CD8-positive, alpha-beta memory T cell (primary cell): Measurements from ENCODE around the gene TOM1L2. TPM values are rescaled to one million over a fixed set of nuclear protein-coding genes. Genes with fewer than 3 reads are reported as not detected.

Experiments
- CTCF ChIA-PET: fragments of 350-600 bp; sonication (Branson Sonifier 250); formaldehyde crosslinking; loops from one replicate; lab custom pipeline; 2021; ENCODE audit warnings: antibody characterized with exemption; lab: Charles Lee
- POLR2A ChIA-PET: fragments of 350-600 bp; sonication (Branson Sonifier 250); formaldehyde crosslinking; loops from one replicate; lab custom pipeline; 2021; ENCODE audit warnings: antibody characterized with exemption; lab: Charles Lee
- DNase-seq, 5 donors: peaks; one replicate each; pipeline versions ENCODE4 v3.0.0 to v3.0.0-alpha.2; 2020 to 2022; ENCODE audit warnings: mixed read lengths in 1 of 5
- H3K27ac ChIP-seq: one replicate; pipeline ENCODE4 v1.7.0; 2013; ENCODE audit warnings: low read depth, mild to moderate bottlenecking, low read length, moderate library complexity
- H3K27me3 ChIP-seq: 2 replicates; pipeline ENCODE4 v1.7.0; 2013; ENCODE audit warnings: low read length, mild to moderate bottlenecking; ENCODE audit not compliant: insufficient read depth, poor library complexity, severe bottlenecking
- H3K36me3 ChIP-seq: 2 replicates; pipeline ENCODE4 v1.7.0; 2013; ENCODE audit warnings: mild to moderate bottlenecking, low read length, moderate library complexity; ENCODE audit not compliant: insufficient read depth
- H3K4me1 ChIP-seq: 2 replicates; pipeline ENCODE4 v1.7.0; 2013; ENCODE audit warnings: mild to moderate bottlenecking, low read length, moderate library complexity; ENCODE audit not compliant: insufficient read depth
- H3K4me3 ChIP-seq: 2 replicates; pipeline ENCODE4 v1.7.0; 2013; ENCODE audit warnings: mild to moderate bottlenecking, low read length
- H3K9me3 ChIP-seq: 2 replicates; pipeline ENCODE4 v1.7.0; 2013; ENCODE audit warnings: mild to moderate bottlenecking, low read length
- H3K27ac Mint-ChIP-seq, 8 donors: one replicate each; pipeline ENCODE4 v1.8.0; 2020 to 2021; ENCODE audit warnings: mixed read lengths in 8 of 8, mild to moderate bottlenecking in 6 of 8, inconsistent platforms in 3 of 8, moderate library complexity in 3 of 8
- H3K27me3 Mint-ChIP-seq, 2 donors: one replicate each; pipeline ENCODE4 v1.8.0; 2020 to 2021; ENCODE audit warnings: mixed read lengths in 2 of 2, mild to moderate bottlenecking in 1 of 2, moderate library complexity in 1 of 2
- H3K36me3 Mint-ChIP-seq, 3 donors: one replicate each; pipeline ENCODE4 v1.8.0; 2020 to 2021; ENCODE audit warnings: mixed read lengths in 3 of 3, inconsistent platforms in 1 of 3, mild to moderate bottlenecking in 1 of 3
- H3K4me1 Mint-ChIP-seq, 3 donors: one replicate each; pipeline ENCODE4 v1.8.0; 2020 to 2021; ENCODE audit warnings: mixed read lengths in 3 of 3, inconsistent platforms in 1 of 3, mild to moderate bottlenecking in 1 of 3
- H3K4me3 Mint-ChIP-seq, 7 donors: one replicate each; pipeline ENCODE4 v1.8.0; 2020 to 2021; ENCODE audit warnings: mixed read lengths in 7 of 7, mild to moderate bottlenecking in 6 of 7, moderate library complexity in 4 of 7, inconsistent platforms in 2 of 7
- H3K9me3 Mint-ChIP-seq, 5 donors: one replicate each; pipeline ENCODE4 v1.8.0; 2020 to 2022; ENCODE audit warnings: mixed read lengths in 5 of 5, mild to moderate bottlenecking in 3 of 5, moderate library complexity in 2 of 5, inconsistent platforms in 1 of 5
- polyA plus RNA-seq: library from polyadenylated mRNA; unstranded; fragments of 300-500 nt; fragmentation: Illumina TruSeq; gene quantifications from one replicate; pipeline ENCODE4 v1.2.3, GENCODE V29; 2021
- total RNA-seq, 2 experiments: library from RNA; stranded (reverse); gene quantifications; one replicate each; pipeline ENCODE4 v1.2.3, GENCODE V29; 2021

TOM1L2 gene
- total and polyA plus RNA-seq, 3 experiments from 2014 or later, result 6.5 to 11.3 (median 10.0) TPM

DNA sequence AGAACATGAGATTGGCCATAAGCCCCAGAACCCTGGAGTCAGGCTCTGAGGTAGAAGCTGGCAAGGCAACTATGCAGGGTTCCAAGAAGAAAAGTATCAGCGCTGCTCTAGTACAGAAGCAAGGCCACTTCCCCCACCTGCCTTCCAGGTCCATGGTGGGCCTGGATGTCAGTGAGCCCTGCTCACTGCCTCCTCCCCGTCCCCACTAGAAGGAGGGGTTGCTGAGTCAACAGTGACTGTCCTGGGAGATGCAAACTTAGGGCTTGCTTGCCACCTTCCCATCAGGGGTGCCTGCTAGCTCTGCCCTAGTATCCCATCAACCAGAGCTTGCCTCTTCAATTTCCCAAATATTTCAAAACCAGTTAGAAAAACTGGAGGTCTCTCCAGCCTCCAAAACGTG, 105.8 kb downstream of the TOM1L2 start:
- H3K9me3 ChIP-seq, result no peaks in the 10 kb centered on the region
- Mint-ChIP-seq H3K4me3 (no peak overlapping the region), H3K9me3 (no peaks in the 10 kb centered on the region), H3K27ac (no peak overlapping the region), H3K36me3 (peaks cover 0 to 45% (median 8%) of the 10 kb centered on the region in 3 donors), H3K4me1 (peaks cover 11 to 18% (median 14%) of the 10 kb centered on the region in 3 donors), H3K27me3 (no peaks in the 10 kb centered on the region)
- H3K4me1 ChIP-seq, result peaks cover 11% of the 10 kb centered on the region
- ChIA-PET CTCF (interaction anchor here (1.7 kb wide), 1 partner anchor 54 kb away, joined by 4 read pairs; no protein-coding TSS in a partner anchor), POLR2A (no interaction called here)
- H3K36me3 ChIP-seq, result peaks cover 9% of the 10 kb centered on the region
- no peak for DNase-seq
- no peak overlapping the region for H3K4me3 ChIP-seq
- no peaks in the 10 kb centered on the region for H3K27me3 ChIP-seq
- no peak overlapping the region for H3K27ac ChIP-seq

DNA sequence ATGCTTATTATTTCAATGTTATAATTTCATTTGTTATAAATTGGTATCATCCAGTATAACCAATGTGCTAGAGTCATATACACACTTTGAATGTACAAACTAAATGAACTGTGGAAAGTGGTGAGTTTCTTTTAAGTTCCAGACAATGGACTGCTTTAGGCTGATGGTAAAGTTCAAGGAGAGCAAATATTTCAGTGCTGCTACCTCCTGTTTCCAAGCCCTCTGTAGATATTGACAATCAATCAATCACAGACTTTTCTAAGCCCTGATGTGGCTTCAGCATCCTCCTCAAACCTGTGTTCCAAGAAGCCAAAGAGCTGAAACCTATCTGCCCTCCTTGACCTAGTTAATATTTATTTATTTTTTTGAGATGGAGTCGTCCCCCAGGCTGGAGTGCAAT, 107.2 kb downstream of the TOM1L2 start:
- Mint-ChIP-seq H3K4me1 (peaks cover 11 to 26% (median 20%) of the 10 kb centered on the region in 3 donors), H3K27ac (peak overlapping the region in 1 of 8 donors; percentile 56), H3K9me3 (no peaks in the 10 kb centered on the region), H3K27me3 (no peaks in the 10 kb centered on the region), H3K4me3 (no peak overlapping the region), H3K36me3 (peaks cover 0 to 41% (median 8%) of the 10 kb centered on the region in 3 donors)
- Histone ChIP-seq H3K9me3 (no peaks in the 10 kb centered on the region), H3K36me3 (peaks cover 9% of the 10 kb centered on the region), H3K27ac (no peak overlapping the region), H3K27me3 (no peaks in the 10 kb centered on the region), H3K4me1 (peaks cover 20% of the 10 kb centered on the region), H3K4me3 (no peak overlapping the region)
- no peak for DNase-seq
- ChIA-PET CTCF (interaction anchor here (0.9 to 1.7 kb wide), 2 partner anchors 52 kb away, joined by 3 to 4 read pairs; no protein-coding TSS in a partner anchor), POLR2A (no interaction called here)

DNA sequence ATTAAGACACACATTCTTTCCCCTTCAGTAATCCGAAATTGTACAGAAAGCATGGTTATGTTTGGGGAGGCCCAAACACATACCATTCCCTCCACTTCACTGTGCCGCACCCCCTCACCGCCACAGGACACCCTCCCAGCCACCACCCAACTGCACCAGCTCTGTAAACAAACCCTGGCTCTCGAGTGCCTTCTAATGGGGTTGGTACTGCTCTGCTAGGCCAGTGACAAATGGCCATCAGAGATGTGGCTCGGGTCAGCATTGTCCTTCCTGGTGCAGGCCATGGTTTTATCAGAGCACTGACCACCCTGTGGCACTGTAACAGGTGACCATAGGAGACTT, 111.5 kb downstream of the TOM1L2 start:
- Histone ChIP-seq H3K27me3 (no peaks in the 10 kb centered on the region), H3K9me3 (no peaks in the 10 kb centered on the region), H3K4me1 (peaks cover 32% of the 10 kb centered on the region), H3K4me3 (no peak overlapping the region), H3K36me3 (no peaks in the 10 kb centered on the region), H3K27ac (no peak overlapping the region)
- Mint-ChIP-seq H3K4me1 (peaks cover 11 to 27% (median 23%) of the 10 kb centered on the region in 3 donors), H3K4me3 (no peak overlapping the region), H3K36me3 (peaks cover 0 to 14% (median 1%) of the 10 kb centered on the region in 3 donors), H3K27ac (peak overlapping the region in 3 of 8 donors; percentile 67 to 84 (median 81)), H3K27me3 (no peaks in the 10 kb centered on the region), H3K9me3 (no peaks in the 10 kb centered on the region)
- ChIA-PET POLR2A (no interaction called here), CTCF (interaction anchor here (0.8 to 10.6 kb wide), 16 partner anchors 11 to 181 kb away, joined by 3 to 116 read pairs (median 5); no protein-coding TSS in a partner anchor)
- DNase-seq, result no peak

DNA sequence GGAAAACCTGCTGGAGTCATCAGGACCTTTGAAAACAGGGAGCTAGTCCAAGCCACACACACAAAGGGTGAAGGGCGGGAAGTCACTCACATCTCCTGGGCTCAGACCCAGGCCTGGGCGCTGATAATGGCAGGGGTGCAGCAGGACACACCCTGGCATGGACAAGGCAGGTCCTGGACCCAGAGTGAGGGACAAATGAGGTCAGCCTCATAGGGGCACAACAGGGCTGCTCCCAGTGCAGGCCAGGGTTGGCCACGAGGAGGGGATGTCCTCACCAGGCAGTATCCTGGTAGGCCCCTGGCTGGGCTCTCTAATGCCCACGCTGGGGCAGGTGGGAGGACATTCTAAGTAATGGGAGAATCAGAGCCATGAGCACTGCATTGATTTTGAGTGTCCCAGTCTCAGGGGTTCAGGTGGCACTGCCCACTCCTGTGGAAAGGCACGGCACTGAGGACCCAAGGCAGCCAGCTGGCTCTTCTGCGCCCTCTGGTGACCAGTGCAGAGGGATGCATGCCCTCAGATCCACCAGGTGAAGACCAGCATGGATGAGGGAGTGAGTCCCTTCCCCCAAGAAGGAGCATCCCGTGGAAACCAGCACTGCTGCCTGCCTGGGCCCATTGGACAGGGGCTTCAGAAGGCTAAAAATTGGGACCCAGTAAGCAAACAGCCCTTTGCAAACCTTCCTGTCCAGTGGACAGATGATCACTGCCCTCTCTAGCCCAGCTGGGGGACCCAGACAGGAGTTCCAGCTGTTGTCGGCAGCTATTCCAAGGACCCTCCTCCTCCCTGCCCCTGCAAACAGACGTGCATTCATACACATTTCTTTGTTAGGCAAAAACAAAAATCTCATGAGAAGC, 112.1 kb downstream of the TOM1L2 start:
- H3K27ac ChIP-seq, result no peak overlapping the region
- Mint-ChIP-seq H3K27ac (no peak overlapping the region), H3K4me1 (peaks cover 11 to 31% (median 29%) of the 10 kb centered on the region in 3 donors), H3K9me3 (no peaks in the 10 kb centered on the region), H3K27me3 (no peaks in the 10 kb centered on the region), H3K4me3 (no peak overlapping the region), H3K36me3 (peaks cover 0 to 14% (median 1%) of the 10 kb centered on the region in 3 donors)
- CTCF ChIA-PET, result interaction anchor here (0.8 to 10.6 kb wide), 17 partner anchors 11 to 181 kb away, joined by 3 to 116 read pairs (median 4); no protein-coding TSS in a partner anchor
- POLR2A ChIA-PET, result no interaction called here
- H3K27me3 ChIP-seq, result no peaks in the 10 kb centered on the region
- H3K9me3 ChIP-seq, result no peaks in the 10 kb centered on the region
- DNase-seq, result peak; percentile 60 to 79 (median 62)
- H3K4me3 ChIP-seq, result no peak overlapping the region
- H3K36me3 ChIP-seq, result no peaks in the 10 kb centered on the region
- peaks cover 37% of the 10 kb centered on the region for H3K4me1 ChIP-seq

DNA sequence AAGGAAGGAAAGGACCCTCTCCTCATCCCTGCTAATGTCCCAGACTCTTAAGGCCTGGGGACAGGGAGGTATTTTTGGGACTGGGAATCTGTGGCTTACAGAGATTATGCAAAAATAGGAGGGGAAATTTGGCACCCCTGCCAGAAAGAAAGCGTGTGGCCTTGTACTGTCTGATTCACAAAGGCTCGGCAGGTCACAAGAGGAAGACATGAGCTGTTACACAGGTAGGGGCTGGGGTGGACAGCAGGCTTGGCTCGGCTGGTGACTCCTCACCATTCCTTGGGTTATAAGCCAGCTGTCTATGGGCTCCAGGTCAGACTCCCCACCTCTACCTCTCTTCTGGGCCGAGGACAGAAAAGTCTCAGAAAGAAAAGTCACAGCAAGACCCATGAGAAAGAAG, 114.7 kb downstream of the TOM1L2 start:
- H3K9me3 ChIP-seq, result no peaks in the 10 kb centered on the region
- H3K27me3 Mint-ChIP-seq, result no peaks in the 10 kb centered on the region
- no peaks in the 10 kb centered on the region for H3K9me3 Mint-ChIP-seq
- no peak overlapping the region for H3K4me3 ChIP-seq
- ChIA-PET POLR2A (no interaction called here), CTCF (interaction anchor here (0.9 to 10.6 kb wide), 4 partner anchors 21 to 177 kb away, joined by 3 to 116 read pairs (median 4); partner anchors contain the start of genes RAI1 and SREBF1)
- no peak overlapping the region for H3K4me3 Mint-ChIP-seq
- no peaks in the 10 kb centered on the region for H3K27me3 ChIP-seq
- peaks cover 2 to 24% (median 17%) of the 10 kb centered on the region in 3 donors for H3K4me1 Mint-ChIP-seq
- H3K36me3 Mint-ChIP-seq, result peaks cover 0 to 11% (median 1%) of the 10 kb centered on the region in 3 donors
- peaks cover 31% of the 10 kb centered on the region for H3K4me1 ChIP-seq
- peak overlapping the region in 1 of 8 donors; percentile 72 for H3K27ac Mint-ChIP-seq
- DNase-seq, result no peak
- no peak overlapping the region for H3K27ac ChIP-seq
- no peaks in the 10 kb centered on the region for H3K36me3 ChIP-seq

DNA sequence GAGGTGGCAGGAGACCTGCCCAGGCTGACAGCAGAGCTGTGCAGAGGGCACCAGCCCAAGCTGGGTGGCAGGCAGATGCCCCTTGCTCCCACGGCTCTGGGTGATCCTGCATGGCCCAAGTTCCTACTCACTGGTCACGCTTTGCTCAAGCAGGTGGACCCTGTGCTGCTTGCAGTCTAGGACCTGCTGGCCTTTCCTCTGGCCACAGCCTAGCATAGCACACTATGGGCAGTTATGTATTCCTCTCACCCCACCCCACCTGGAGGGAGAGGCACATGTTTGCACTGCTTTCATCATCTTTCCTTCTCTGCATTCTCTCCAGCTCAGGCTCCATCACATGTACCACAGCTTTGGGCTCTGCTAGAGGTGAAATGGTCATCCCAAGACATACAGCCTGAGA, 115.8 kb downstream of the TOM1L2 start:
- Histone ChIP-seq H3K4me1 (peaks cover 42% of the 10 kb centered on the region), H3K27me3 (no peaks in the 10 kb centered on the region), H3K9me3 (no peaks in the 10 kb centered on the region), H3K27ac (no peak overlapping the region), H3K4me3 (no peak overlapping the region), H3K36me3 (no peaks in the 10 kb centered on the region)
- H3K27ac Mint-ChIP-seq, result peak overlapping the region in 1 of 8 donors; percentile 77
- peaks cover 9 to 33% (median 27%) of the 10 kb centered on the region in 3 donors for H3K4me1 Mint-ChIP-seq
- CTCF ChIA-PET, result interaction anchor here (10.6 kb wide), 1 partner anchor 44 kb away, joined by 116 read pairs; no protein-coding TSS in a partner anchor
- H3K36me3 Mint-ChIP-seq, result peaks cover 0 to 8% (median 4%) of the 10 kb centered on the region in 3 donors
- no peak overlapping the region for H3K4me3 Mint-ChIP-seq
- POLR2A ChIA-PET, result interaction anchor here (0.7 kb wide), 1 partner anchor 19 kb away, joined by 3 read pairs; no protein-coding TSS in a partner anchor
- no peaks in the 10 kb centered on the region for H3K9me3 Mint-ChIP-seq
- no peaks in the 10 kb centered on the region for H3K27me3 Mint-ChIP-seq
- DNase-seq, result no peak

DNA sequence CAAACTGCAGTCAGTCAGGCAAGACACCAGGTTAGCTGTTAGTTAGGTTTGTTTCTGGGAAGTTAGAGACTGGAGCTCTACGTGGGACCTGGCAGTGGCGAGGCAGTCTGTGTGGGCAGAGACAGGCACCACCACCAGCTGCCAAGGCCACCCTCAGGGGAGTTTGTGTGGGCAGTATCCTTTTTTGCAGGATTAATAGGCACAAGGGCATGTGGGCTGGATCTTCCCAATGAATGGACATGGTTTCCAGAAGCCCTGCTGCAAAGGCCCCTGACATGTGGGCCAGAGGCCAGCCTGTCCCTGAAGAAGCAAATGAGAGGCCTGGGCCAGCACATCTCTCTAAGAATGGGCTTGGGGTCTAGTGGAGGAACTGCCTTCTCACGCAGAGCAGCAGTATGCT, 116.2 kb downstream of the TOM1L2 start:
- Histone ChIP-seq H3K36me3 (no peaks in the 10 kb centered on the region), H3K27me3 (no peaks in the 10 kb centered on the region), H3K9me3 (no peaks in the 10 kb centered on the region), H3K27ac (no peak overlapping the region), H3K4me1 (peaks cover 46% of the 10 kb centered on the region), H3K4me3 (no peak overlapping the region)
- CTCF ChIA-PET, result interaction anchor here (10.6 kb wide), 1 partner anchor 43 kb away, joined by 116 read pairs; no protein-coding TSS in a partner anchor
- no peaks in the 10 kb centered on the region for H3K27me3 Mint-ChIP-seq
- H3K9me3 Mint-ChIP-seq, result no peaks in the 10 kb centered on the region
- no peak overlapping the region for H3K4me3 Mint-ChIP-seq
- DNase-seq, result no peak
- H3K4me1 Mint-ChIP-seq, result peaks cover 12 to 38% (median 31%) of the 10 kb centered on the region in 3 donors
- H3K27ac Mint-ChIP-seq, result peak overlapping the region in 1 of 8 donors; percentile 66
- H3K36me3 Mint-ChIP-seq, result peaks cover 0 to 5% (median 4%) of the 10 kb centered on the region in 3 donors
- POLR2A ChIA-PET, result interaction anchor here (0.7 kb wide), 1 partner anchor 18 kb away, joined by 3 read pairs; no protein-coding TSS in a partner anchor
